C4-2B (cell line): ENCODE data around the gene MT1HL1.
"Not testable (repeated sequence)": the region's sequence is repeated elsewhere in the genome, so short reads cannot be mapped to it uniquely, and the experiment has no call there.

ENCODE experiments used
- ZFX ChIP-seq: fragments of 450-650 bp; IDR thresholded peaks from 2 replicates; pipeline ENCODE4 v1.6.1; 2017
- TF ChIP-seq, protein P1 (sequence below): fragments of 450-650 bp; conservative IDR thresholded peaks from 2 replicates; pipeline ENCODE4 v1.5.1; 2017; ENCODE audit warnings: mild to moderate bottlenecking

DNA sequence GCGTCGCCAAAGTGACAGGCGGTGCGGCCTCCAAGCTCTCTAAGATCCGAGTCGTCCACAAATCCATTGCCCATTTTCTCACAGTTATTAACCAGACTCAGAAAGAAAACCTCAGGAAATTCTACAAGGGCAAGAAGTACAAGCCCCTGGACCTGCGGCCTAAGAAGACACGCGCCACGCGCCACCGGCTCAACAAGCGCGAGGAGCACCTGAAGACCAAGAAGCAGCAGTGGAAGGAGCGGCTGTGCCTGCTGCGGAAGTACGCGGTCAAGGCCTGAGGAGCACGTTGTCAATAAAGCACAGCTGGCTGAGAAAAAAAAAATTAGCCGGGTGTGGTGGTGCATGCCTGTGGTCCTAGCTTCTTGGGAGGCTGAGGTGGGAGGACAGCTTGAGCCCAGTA is 22.8 kb downstream of the MT1HL1 start:
- TF ChIP-seq, protein P1, sequence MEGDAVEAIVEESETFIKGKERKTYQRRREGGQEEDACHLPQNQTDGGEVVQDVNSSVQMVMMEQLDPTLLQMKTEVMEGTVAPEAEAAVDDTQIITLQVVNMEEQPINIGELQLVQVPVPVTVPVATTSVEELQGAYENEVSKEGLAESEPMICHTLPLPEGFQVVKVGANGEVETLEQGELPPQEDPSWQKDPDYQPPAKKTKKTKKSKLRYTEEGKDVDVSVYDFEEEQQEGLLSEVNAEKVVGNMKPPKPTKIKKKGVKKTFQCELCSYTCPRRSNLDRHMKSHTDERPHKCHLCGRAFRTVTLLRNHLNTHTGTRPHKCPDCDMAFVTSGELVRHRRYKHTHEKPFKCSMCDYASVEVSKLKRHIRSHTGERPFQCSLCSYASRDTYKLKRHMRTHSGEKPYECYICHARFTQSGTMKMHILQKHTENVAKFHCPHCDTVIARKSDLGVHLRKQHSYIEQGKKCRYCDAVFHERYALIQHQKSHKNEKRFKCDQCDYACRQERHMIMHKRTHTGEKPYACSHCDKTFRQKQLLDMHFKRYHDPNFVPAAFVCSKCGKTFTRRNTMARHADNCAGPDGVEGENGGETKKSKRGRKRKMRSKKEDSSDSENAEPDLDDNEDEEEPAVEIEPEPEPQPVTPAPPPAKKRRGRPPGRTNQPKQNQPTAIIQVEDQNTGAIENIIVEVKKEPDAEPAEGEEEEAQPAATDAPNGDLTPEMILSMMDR: not testable (repeated sequence)
- not testable (repeated sequence) for TF ChIP-seq ZFX
